GM19099 (cell line): ENCODE measurements around the gene PEMT.

ENCODE experiments used
- POLR2A ChIP-seq: IDR thresholded peaks from 3 replicates; pipeline ENCODE4 v1.6.1; 2011; ENCODE audit warnings: low read depth; ENCODE audit not compliant: insufficient read length; ENCODE audit errors: extremely low read depth

PEMT gene

DNA sequence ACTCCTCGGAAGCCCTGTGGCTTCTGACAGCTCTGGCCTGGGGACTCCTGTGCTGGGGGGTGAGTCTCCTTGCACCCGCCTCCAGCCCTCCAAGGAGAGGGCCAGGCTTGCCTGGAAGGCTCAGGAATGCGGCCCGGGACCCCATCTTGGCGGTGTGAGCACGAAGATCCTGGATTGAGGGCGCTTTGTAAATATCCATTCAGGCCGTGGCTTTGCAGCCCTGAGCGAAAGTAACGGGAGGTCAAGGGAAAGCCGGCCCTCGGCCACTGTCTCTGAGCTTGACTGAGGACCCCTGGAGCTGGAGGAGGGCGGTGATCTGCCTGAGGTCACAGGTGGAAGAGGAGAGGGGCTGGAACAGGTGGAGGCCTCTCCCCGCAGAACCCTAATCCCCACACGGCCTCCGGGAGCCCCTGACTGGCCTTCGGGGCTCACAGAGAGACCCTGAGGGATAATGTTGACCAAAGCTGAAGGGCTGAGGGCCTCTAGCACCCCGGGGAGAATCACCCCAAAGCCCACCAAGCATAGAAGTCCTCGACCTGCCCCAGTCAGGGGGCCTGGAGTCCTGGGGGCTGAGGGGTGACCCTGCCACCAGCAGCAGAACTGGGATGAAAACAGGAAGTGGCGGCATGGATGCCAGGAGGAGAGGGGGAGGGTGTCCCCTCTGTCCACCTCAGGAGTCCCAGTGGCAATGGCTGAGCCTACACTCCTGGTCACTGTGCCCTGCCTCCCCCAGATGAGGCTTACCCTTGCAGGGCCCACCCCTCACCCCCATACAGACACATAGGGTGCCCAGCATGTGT is 87.0 kb downstream of the PEMT start:
- no peak for TF ChIP-seq POLR2A

DNA sequence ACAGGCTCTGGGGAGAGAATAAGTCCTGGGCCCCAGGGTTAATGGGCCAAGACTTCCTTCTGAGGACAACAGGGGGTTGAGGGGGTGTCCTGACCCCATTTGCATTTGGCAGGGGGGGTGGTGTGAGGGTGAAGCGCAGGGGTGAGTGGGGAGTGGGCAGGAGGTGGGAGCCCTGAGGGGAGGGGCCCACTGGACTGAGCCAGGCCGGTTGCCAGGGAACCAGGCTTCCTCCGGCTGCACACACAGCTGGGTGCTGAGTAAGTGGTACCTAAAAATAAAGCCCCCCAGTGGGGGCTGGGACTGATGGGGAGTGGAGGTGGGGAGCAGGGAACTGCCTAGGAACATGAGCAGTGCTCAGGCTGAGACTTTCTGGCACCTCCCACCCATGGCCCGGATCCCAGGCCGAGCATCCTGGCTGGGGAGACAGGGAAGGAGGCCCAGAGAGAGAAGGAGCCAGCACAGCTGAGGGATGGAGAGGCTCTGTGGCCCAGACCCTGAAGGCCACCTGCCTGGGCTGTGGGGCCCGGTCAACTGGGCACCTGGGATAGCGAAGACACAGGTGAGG is 87.9 kb downstream of the PEMT start:
- no peak for TF ChIP-seq POLR2A

DNA sequence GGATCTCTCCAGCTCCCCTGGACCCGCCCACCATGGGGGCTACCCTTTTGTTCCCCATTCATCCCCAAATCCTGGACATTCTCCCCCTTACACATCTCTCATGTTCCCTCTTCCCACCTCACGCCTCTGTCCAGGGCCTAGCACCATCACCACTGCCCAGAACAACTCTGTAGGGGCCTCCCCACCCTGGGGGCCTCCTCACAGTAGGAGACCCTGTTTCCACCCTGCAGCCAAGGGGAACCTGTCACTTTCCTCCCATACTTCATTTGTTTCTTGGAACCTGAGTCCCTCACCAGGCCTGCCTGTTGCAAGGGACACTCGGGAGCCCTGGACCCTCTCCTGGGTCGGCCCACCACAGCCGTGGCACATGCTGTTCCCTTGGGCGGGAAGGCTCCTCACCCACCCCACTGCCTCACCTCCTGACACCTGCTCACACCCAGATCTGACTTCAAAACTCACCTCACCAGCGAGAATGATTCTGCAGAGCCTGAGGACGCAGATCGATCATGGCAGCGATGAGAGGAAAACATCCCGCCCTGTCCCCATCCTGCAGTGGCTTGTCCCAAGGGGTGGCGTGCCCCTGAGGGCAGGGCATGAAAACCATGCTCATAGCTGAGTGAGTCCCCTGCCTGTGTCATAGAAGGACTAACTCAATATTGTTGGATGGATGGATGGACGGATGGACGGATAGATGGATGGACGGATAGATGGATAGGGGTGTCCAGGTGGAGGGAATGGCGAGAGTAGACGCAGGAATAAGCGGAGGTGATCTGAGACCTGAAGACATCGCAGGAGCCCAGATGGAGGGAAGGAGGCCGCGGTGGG is 88.6 kb downstream of the PEMT start:
- no peak for TF ChIP-seq POLR2A

DNA sequence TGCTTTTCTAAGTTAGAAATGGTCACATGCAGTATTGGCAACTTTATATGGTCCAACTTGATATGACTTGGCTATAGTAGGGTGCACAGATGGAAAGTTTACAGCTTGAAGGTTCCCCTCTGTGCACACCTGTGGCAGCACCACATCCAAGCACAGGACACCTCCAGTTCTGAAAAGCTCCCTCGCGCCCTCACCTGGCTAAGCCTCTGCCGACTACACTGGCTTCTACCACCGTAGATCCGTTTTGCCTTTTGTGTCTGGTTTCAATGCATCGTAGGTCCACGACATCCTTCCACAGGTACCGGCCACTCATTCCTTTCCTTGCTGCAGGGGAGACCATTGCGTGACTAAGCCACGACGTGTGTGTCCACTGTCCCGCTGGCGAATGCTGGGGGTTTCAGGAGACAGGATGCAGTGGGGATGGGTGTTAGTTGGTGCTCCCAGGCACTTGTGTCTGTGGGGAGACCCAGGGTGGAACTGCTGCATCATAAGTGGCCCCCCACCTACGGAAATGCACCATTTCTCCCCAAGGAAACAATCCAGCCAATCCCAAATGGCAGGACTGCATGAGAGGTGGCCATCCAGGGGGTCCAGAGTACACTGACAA is 90.4 kb downstream of the PEMT start:
- TF ChIP-seq POLR2A = no peak

DNA sequence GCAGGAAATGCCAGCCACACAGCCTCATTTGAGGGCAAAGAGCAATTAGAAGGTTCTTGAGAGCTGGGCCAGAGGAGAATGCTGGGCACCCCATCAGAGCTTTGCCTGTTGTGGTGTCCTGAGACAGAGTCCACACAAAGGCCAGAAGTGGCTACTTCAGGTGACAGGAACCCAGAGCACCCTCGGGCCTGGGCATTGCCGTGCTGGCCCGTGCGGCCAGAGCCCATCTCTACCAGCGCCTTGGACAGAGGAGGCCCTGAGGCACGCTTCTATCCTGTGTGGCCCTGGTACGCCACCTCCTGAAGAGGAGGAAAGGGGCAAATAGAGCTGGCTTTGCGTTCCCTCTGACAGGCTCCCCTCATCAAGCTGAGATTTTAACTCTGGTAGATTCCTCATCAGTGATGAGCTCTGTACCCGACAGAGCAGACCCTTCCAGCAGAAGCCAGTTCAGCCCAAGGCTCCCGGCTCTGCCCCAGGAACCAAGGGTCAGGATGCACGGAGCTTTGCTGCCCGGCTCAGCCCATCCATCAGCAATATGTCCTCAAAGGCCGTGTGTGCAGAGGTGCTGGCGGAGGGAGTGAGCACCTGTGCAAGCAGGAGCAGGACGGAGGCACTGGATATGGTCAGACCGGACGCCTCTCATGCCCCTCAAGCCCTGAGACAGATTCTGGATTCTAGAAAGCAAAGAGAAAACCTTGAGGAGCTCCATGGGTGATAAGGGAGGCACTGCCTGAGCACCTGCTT is 91.9 kb downstream of the PEMT start:
- TF ChIP-seq POLR2A = no peak

DNA sequence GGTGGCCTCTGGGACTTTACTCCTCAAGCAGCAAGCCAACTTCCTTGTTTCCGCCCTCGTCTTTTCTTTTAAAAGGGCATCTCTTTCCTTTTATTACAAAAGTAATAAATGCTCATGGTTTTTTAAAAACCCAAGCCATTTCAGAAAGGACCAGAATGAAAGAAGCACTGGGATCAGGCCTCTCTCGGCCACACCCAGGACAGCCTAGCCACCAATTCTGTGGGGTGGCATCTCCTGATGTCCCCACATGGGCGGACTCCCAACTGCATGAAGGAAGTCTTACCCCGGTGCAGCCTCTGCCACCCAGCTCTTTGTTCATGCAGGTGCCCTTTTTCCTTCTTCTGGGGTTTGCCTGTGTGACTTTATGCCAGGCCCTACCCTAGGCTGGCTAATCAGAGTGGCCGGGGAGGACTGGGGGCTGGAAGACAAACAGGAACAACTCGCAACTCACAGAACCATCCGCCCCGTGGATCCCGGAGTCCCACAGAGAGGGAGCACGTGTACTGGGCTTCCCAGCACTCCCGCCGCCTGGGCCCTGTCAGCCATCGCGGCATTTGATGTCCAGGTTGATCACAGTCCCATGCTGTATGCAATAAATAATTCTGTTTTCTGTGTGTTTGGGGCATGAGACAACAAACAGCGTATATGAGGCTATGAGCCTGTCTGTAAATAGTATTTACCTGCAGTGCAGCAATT is 92.8 kb downstream of the PEMT start:
- TF ChIP-seq POLR2A = no peak

DNA sequence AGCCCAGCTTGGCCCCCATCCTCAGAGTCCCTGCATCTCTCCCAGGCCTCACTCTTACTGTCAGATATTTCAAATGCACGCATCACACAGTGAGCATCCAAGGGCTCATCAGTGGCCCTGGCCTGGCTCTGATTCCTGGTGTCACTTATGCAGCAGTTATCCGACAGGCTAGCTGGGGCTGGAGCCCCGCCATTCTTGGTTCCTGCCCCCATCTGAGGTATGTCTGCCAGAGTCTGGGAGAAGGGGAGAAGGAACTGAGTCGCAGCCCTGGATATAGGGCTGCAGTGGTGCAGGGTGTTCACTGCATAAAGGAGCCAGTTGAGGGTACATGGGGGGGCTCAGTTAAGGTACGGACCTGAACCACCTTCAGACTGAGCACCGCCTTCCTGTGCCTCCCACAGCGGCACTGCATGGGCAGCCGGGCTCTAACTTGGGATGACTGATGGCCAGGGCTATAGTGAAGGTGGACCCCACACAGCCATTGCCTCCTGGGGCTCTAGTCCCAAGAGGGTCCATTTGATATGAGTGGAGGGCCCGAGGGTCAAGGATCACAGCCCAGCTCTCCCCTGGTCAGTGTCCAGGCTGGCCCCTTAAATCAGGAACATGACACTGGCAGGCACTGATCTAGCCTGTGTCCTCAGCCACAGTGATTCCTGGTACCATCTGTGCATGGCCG is 93.5 kb downstream of the PEMT start:
- no peak for TF ChIP-seq POLR2A

DNA sequence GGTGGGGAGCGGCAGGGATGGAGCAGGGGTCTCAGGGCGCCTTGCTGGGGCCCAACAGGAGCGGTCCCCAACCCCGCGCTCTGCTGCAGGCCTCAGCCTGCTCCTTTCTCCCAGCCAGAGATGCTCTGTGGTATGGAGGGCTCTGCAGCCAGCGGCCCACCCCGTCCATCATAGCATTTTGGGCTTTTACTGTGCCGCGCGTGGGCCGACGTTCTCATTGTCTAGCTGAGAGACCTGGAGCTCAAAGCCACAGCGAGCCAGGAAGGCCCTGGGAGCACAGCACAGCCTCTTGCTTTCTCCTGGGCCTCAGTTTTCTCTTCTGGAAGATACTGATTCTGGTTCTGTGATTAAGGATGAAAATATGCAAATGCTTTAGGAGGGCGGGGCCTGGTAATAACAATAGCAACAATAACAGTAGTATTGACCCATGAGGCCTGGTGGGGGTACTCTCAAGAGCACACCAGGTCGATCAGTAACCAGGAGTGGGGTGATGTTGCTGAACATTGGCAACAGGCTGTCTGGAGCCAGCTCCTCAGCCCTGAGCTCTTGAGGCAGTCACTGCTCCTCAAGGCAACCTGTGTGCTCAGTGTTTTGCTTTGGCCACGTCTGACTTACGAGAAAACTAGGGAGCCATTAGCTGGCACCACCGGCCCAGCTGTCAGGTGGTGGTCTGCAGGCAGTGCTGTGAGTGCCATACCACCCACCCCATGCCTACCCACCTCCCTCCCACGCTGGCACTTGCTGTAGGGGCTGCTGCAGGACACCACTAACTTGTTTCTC is 94.3 kb downstream of the PEMT start:
- no peak for TF ChIP-seq POLR2A

DNA sequence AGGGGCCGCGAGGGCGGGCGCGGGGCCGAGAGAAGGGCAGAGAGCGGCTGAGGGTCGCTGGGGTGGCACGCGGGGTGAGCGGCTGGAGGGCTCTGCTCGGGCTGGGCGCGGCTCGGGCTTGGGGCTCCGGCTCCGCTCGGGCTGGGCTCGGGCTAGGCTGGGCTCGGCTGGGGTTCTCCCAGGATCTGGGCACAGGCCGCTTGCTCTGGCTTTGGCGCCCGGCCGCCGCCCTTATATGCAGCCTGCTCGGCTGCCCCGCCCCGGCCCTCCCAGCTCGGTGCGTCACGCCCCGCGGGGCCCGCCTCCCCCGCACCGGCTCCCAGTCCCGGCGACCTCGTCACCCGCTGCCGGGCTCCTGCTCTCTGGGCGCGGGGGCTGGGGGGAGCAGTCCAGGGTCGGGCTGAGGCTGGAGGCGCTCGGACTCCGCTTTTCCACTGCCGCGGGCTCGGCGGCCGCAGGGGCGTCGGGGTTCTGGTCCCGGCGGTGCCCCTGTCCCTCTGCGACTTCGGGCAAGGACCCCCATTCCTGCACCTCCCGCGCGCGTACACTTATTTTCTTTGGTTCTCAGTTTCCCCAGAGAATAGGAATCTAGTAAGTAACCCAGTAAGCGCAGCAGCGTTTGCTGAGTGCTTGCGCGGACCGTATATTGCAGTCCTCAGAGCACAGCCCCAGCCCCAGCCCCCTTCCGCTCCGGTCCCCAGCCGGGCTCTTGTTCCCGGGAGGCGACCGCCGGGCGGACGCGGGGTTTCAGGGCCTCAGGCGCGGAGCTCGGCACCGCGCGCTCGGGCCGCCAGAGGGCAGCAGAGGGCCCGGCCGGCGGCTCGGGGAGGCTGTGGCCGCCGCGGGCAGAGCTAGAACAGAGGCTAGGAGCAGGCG is 95.1 kb downstream of the PEMT start, which contains the start of gene RASD1:
Gene RASD1, minus strand, starts transcription at position 207 of the 876 bp plus-strand sequence. CDS start 214 bp downstream, outside the sequence.
- no peak for TF ChIP-seq POLR2A

DNA sequence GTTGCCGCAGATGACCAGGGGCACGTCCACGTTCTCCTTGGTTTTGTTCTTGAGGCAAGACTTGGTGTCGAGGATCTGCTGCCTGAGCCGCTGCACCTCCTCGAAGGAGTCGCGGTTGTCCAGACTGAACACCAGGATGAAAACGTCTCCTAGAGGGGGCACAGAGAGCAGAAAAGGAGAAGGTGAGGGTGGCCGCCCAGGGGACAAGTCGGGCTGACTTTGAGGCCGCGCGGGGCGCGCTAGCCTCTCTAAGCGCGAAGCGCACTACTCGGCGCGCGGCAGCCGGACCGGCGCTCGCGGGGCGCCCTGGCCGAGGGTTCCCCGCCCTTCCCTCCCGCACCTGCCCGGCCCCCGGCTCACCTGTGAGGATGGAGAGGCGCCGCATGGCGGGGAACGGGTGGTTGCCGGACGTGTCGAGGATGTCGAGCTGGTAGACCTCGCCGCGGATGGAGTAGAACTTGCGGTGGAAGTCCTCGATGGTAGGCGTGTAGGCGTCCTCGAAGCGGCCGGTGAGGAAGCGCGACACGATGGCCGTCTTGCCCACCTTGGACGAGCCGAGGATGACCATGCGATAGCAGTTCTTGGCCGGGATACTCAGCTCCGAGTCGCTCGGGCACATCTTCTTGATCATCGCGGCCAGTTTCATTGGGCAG is 95.8 kb downstream of the PEMT start:
- no peak for TF ChIP-seq POLR2A

DNA sequence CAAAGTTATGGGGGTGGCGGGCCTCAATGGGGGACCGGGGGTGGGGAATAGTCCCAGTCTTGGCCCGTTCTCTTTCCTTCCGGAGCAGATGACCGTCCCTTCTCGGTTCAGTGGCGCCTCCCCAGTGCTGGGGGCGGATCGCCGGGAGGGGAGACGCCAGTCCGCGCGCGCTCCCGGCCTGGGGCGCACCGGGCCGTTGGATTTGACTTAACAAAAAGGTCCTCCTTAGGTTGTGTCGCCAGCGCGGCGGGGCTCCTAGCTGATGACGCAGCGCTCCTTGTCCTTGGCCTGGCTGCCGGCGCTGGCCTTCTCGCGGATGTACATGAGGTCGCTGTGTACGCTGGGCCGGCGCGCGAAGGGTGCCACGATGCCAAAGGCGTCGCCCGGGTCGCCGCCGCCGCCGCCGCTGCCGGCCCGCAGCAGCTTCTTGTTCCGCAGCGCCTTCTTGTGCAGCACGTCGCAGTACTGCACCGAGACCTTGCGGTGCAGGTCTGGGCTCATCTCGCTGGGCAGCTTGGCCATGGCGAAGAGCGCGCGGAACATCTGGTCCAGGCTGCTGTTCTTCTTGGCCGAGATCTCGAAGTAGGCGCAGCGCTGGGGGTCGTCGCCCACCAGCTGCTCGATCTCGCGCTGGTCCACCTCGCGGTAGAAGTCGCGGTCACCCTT is 96.5 kb downstream of the PEMT start:
- TF ChIP-seq POLR2A = no peak
